Measurements from ENCODE around the gene CRACR2A.

- no peak for TF ChIP-seq CTCF (IDR thresholded peaks at IDR 0.05)
- TF ChIP-seq POLR2A (IDR thresholded peaks at IDR 0.05) = no peak
Measured at GRCh38 chr12:3757261-3757660, 4.4 kb upstream of the CRACR2A start.

Data from right lobe of liver (tissue), 4 donors.